ENCODE results near the gene ZNF239. TPM values are rescaled to one million over a fixed set of nuclear protein-coding genes. Genes with fewer than 3 reads are reported as not detected.
"Not testable (repeated sequence)": the region's sequence is repeated elsewhere in the genome, so short reads cannot be mapped to it uniquely, and the experiment has no call there.

Gene ZNF239
- total RNA-seq, 1 donor from 2014 or later: 14.6 TPM

DNA sequence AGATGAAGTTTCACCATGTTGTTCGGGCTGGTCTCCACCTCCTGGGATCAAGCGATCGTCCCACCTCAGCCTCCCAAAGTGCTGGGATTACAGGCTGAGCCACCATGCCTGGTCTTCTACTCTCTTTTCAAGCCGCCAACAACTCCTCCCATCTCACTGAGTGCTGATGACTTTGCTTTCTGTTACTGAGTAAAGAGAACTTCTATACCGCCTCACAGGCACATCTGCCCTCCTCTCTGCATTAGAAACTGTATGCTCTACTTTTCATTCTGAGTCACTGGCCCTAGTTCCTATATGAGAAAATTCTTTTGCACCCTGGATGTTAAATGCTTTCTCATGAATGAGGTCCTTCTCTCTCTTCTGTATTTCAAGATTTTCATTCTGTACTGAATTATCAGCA is 2.2 kb upstream of the ZNF239 start:
- no peak for DNase-seq (ENCODE audit: low spot score)

GRCh38 chr10:43576062-43576461 is 1.6 kb upstream of the ZNF239 start:
- no peak for DNase-seq (ENCODE audit: low spot score)

DNA sequence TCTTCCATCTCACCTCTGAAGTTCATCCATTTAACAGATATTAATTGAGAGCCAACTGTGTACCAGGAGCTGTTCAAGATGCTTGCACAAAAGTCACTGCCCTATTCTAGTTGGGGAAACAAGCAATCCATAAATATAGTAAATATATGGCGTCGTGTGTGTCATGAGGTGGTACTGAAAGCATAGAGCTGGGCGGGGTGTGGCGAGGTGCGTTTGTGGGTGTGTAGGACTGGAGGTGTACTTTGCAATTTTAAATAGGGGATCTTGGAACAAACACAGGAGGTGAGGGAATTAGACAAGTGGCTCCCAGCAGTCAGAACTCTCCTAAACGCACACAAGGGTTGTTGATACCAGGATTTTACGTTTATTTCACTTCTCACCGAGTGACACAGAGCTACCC is 490 bp upstream of the ZNF239 start:
- no peak for DNase-seq (ENCODE audit: low spot score)

- no peak for DNase-seq (ENCODE audit: low spot score)
These were observed 991 bp downstream of the ZNF239 start for GRCh38 chr10:43573250-43574000.

DNA sequence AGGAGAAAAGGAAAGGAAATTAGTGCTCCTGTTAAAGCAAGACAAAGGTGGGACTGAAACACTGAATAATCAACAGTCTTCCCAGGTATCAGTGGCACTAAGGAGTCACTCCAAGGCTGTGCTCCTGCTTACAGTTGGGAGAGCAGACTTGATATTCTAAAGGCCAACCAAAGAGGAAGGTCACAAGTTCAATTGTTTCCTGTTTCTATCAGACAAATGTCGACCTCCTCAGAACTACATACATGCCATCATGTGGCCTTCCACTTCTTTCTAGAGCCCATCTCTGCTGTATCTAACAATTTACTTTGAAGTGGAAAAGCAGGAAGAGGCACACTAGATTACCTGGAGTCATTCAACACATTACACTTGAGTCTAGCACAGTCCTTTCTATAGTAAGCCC is 3.4 kb downstream of the ZNF239 start:
- DNase-seq (ENCODE audit: low spot score): no peak

- DNase-seq (ENCODE audit: low spot score): no peak
These were observed 4.7 kb downstream of the ZNF239 start for GRCh38 chr10:43569681-43570080.

- DNase-seq (ENCODE audit: low spot score): no peak
These were observed 17.2 kb downstream of the ZNF239 start for GRCh38 chr10:43557214-43557613.

DNA sequence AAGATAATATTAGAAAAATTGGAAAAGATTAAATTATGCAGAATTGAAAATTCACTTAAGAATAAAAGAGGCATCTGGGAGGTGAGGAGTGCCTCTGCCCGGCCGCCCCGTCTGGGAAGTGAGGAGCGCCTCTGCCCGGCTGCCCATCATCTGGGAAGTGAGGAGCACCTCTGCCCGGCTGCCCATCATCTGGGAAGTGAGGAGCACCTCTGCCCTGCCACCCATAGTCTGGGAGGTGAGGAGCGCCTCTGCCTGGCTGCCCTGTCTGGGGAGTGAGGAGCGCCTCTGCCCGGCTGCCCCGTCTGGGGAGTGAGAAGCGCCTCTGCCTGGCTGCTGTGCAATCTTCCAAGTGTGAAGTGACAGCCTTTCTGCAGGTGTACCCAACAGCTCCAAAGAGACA is 30.7 kb downstream of the ZNF239 start:
- not testable (repeated sequence) for DNase-seq (ENCODE audit: low spot score)

DNA sequence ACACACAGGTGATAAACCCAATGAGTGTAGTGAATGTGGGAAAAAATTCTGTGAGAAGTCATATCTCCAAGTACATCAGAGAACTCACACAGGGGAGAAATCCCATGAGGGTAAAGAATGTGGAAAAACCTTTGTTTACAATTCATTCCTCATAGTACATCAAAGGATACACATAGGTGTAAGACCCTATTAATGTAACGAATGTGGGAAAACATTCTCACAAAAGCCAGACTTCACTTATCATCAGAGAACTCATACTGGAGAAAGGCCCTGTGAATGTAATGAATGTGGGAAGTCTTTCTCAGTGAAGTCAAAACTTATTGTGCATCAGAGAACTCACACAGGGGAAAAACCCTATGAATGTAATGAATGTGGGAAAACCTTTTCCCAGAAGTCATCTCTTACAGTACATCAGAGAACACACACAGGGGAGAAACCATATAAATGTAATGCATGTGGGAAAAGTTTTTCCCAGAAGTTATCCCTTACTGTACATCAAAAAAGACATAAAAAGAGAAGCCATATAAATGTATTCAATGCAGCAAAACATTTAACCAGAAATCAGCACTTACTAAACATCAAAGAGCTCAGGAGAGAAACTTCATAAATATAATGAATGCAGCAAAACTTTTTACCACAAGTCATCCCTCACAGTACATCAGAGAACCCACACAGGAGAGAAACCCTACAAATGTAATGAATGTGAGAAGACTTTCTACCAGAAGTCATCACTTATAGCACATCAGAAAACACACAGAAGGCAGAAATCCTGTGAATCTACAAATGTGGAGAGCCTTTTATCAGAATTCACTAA is 49.8 kb downstream of the ZNF239 start:
- DNase-seq (ENCODE audit: low spot score): no peak

Other genes with a start within 250 kb of the ZNF239 start
- 13.8 TPM for gene FXYD4, start 203.0 kb downstream of the ZNF239 start, total RNA-seq
- gene HNRNPF, start 165.4 kb downstream of the ZNF239 start, total RNA-seq: 307 TPM
- 9.6 TPM for gene ZNF487, start 137.5 kb downstream of the ZNF239 start, total RNA-seq
- 17.6 TPM for gene ZNF485, start 31.8 kb upstream of the ZNF239 start, total RNA-seq
- gene ZNF32, start 74.3 kb upstream of the ZNF239 start, total RNA-seq: 33.1 TPM